Right lobe of liver (tissue), 6 donors: ENCODE results near the gene PIK3R5. TPM values are rescaled to one million over a fixed set of nuclear protein-coding genes. Genes with fewer than 3 reads are reported as not detected.

Experiments
- ATAC-seq, 4 donors: fragments of 200-7000 bp; cut with Tn5 transposase; one replicate each; pipeline ENCODE4 v1.9.1; 2020; ENCODE audit warnings: mild to moderate bottlenecking in 4 of 4, moderate library complexity in 4 of 4
- DNase-seq, 3 donors: peaks; one replicate each; pipeline ENCODE4 v3.0.0-alpha.2; 2020
- H3K27ac ChIP-seq, 3 donors: fragments of 200-600 bp; one replicate each; pipeline ENCODE4 v1.8.0; 2022
- H3K27me3 ChIP-seq, 2 donors: fragments of 200-600 bp; one replicate each; pipeline ENCODE4 v1.8.0; 2022
- H3K36me3 ChIP-seq, 4 donors: fragments of 200-600 bp; sonication (generic) in 1 of 4; one replicate each; pipeline versions ENCODE4 v1.5.1 to v1.8.0; 2017 to 2022; ENCODE audit warnings: control low read depth in 1 of 4
- H3K4me1 ChIP-seq, 4 donors: fragments of 200-600 bp; sonication (generic) in 1 of 4; one replicate each; pipeline versions ENCODE4 v1.5.1 to v1.8.0; 2017 to 2022; ENCODE audit warnings: control low read depth in 1 of 4
- H3K4me3 ChIP-seq, 3 donors: fragments of 200-600 bp; one replicate each; pipeline ENCODE4 v1.8.0; 2022
- H3K9me3 ChIP-seq, 4 donors: fragments of 200-600 bp; sonication (generic) in 1 of 4; one replicate each; pipeline versions ENCODE4 v1.5.1 to v1.8.0; 2017 to 2022; ENCODE audit warnings: control low read depth in 1 of 4
- POLR2A ChIP-seq: fragments of 450-650 bp; IDR thresholded peaks from one replicate; pipeline ENCODE4 v1.6.1; 2017; ENCODE audit warnings: antibody characterized with exemption, mild to moderate bottlenecking
- WGBS: methylation state at CpG from one replicate; pipeline ENCODE4 v1.1.6; 2018; ENCODE audit warnings: low coverage, low lambda C conversion rate; ENCODE audit not compliant: insufficient coverage; ENCODE audit errors: missing lambda C conversion rate; 5-methylcytosine and 5-hydroxymethylcytosine counted together
- intact Hi-C, 2 donors: fragments of 100-400 bp; cut with DNase I; formaldehyde crosslinking; loops; one replicate each; pipeline versions ENCODE4 v1.11.2 to v1.14.1; 2022
- total RNA-seq, 6 experiments: library from RNA; depleted of rRNA in 2 of 6; stranded (reverse); fragments of >200 nt in 2 of 6; fragmentation: NEBNext Ultra II Directional in 3 of 6; extraction: Animal tissue kit (Norgen Biotek cat#: 25700) in 3 of 6; gene quantifications; one replicate each; pipeline versions ENCODE4 v1.1.0 to v1.2.4, GENCODE V29; 2016 to 2023
- TF ChIP-seq, protein P1 (sequence below), 4 donors: fragments of 200-600 bp in 3 of 4; fragments of 450-650 bp in 1 of 4; IDR thresholded peaks; one replicate each; pipeline versions ENCODE4 v1.5.1 to v1.8.0; 2016 to 2022; ENCODE audit warnings: antibody characterized with exemption in 4 of 4, mild to moderate bottlenecking in 2 of 4
- donor health status: DM: no; HTN: yes; CAD: no.
- donor health status: DM: no; HTN: no; CAD: no.
- donor health status: DM: no; HTN: no; CAD: no.
- donor health status: DM: no; HTN: yes; CAD: no.
- donor health status: DM: no; HTN: yes; CAD: no.

The PIK3R5 gene
- total RNA-seq, 6 experiments from 2014 or later, result 3.7 to 6.5 (median 5.0) TPM

DNA sequence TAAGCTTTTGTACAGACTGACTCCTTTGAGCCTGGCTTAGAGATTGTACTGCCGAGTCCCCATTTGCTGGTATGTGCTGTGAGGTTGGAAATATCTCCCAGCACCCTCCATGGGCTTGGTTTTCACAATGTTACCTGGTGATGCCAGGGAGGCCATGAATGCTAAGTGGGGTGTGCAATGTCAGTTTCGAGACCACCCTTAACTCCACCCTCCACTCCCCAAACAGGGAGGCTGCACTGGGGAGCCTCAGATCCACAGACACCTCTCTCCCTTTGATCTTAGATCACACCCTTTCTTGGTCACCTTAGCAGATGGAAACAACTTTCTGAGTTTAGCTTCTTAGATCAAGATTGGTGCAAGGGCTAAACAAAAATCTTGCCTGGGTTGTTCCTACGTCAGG is 69.4 kb downstream of the PIK3R5 start:
- DNase-seq, result peak in 1 of 3 donors; percentile 18
- H3K36me3 ChIP-seq, result no peaks in the 10 kb centered on the region
- TF ChIP-seq, protein P1, sequence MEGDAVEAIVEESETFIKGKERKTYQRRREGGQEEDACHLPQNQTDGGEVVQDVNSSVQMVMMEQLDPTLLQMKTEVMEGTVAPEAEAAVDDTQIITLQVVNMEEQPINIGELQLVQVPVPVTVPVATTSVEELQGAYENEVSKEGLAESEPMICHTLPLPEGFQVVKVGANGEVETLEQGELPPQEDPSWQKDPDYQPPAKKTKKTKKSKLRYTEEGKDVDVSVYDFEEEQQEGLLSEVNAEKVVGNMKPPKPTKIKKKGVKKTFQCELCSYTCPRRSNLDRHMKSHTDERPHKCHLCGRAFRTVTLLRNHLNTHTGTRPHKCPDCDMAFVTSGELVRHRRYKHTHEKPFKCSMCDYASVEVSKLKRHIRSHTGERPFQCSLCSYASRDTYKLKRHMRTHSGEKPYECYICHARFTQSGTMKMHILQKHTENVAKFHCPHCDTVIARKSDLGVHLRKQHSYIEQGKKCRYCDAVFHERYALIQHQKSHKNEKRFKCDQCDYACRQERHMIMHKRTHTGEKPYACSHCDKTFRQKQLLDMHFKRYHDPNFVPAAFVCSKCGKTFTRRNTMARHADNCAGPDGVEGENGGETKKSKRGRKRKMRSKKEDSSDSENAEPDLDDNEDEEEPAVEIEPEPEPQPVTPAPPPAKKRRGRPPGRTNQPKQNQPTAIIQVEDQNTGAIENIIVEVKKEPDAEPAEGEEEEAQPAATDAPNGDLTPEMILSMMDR (IDR thresholded peaks at IDR 0.05), result no peak
- no peak for TF ChIP-seq POLR2A
- no peaks in the 10 kb centered on the region for H3K27me3 ChIP-seq
- no peaks in the 10 kb centered on the region for H3K9me3 ChIP-seq
- H3K27ac ChIP-seq, result no peak overlapping the region
- no peak overlapping the region for H3K4me3 ChIP-seq
- intact Hi-C loops, result no loop called here
- 78% methylated on average over 2 of the region's 3 CpGs for WGBS
- no peak for ATAC-seq
- H3K4me1 ChIP-seq, result no peaks in the 10 kb centered on the region

DNA sequence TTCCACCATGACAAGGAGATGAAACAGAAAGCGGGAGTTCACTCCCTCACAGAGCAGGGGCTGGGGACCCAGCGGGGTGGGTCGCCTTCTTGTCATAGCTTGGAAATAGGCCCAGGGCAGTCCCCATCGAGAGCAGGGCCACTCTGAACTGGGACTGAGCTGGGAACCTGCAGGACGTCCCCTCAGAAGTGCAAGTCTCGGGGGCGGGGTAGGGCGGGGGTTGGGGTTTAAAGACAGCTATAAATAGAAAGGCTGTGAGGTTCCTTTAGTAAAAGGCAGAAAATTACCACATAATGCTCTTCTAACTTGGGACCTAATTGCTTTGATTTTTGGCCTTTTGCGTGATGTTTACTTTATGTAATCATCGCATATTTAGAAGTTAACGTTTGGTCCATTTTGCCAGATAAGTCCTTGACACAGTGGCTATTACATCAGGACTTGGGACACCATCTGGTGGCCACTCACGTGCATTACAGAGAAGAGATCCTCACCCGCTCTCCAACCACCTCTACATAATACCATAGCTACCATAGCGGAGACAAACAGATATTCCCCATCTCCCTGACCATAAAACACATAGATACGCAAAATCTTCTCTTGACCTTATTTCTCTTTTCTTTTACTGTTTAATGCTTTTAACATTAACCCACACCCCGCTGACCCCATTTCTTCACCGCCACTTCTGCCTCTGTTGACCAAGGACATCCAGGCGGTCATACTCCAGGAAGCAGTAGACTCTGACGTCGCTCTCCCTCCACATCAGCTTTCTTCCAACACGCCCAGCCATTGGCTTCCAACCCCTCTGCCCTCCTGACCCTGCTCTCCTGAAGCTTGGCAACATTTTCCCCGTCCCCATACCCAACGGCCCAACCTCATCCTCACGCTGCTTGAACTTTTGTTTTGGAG is 70.6 kb downstream of the PIK3R5 start:
- peak; percentile 85 to 92 (median 89) for ATAC-seq
- Histone ChIP-seq H3K36me3 (no peaks in the 10 kb centered on the region), H3K27ac (no peak overlapping the region), H3K4me3 (no peak overlapping the region), H3K9me3 (no peaks in the 10 kb centered on the region), H3K27me3 (no peaks in the 10 kb centered on the region), H3K4me1 (no peaks in the 10 kb centered on the region)
- no peak for TF ChIP-seq POLR2A
- TF ChIP-seq, protein P1 (IDR thresholded peaks at IDR 0.05), result peak; percentile 78 to 82 (median 80)
- intact Hi-C loops, result no loop called here
- WGBS, result 42% methylated on average over 23 of the region's 24 CpGs
- DNase-seq, result peak in 1 of 3 donors; percentile 40

- Histone ChIP-seq H3K27ac (no peak overlapping the region), H3K27me3 (no peaks in the 10 kb centered on the region), H3K9me3 (no peaks in the 10 kb centered on the region), H3K4me1 (no peaks in the 10 kb centered on the region), H3K36me3 (no peaks in the 10 kb centered on the region), H3K4me3 (no peak overlapping the region)
- intact Hi-C loops, result no loop called here
- DNase-seq (peak in 1 of 3 donors; percentile 40), ATAC-seq (no peak)
- TF ChIP-seq, protein P1 (IDR thresholded peaks at IDR 0.05), result no peak
- TF ChIP-seq POLR2A, result no peak
- 32% methylated on average over 7 of the region's 17 CpGs for WGBS
Measured at GRCh38 chr17:8894202-8894671, 71.3 kb downstream of the PIK3R5 start.

- TF ChIP-seq, protein P1 (IDR thresholded peaks at IDR 0.05), result no peak
- no peak for ATAC-seq
- H3K9me3 ChIP-seq, result no peaks in the 10 kb centered on the region
- H3K4me1 ChIP-seq, result no peaks in the 10 kb centered on the region
- intact Hi-C loops, result no loop called here
- no peak overlapping the region for H3K27ac ChIP-seq
- no peak overlapping the region for H3K4me3 ChIP-seq
- H3K36me3 ChIP-seq, result no peaks in the 10 kb centered on the region
- no peak for DNase-seq
- 92% methylated on average over 2 of the region's 15 CpGs for WGBS
- H3K27me3 ChIP-seq, result no peaks in the 10 kb centered on the region
Measured at GRCh38 chr17:8893621-8894201, 71.8 kb downstream of the PIK3R5 start.
